PC-9 (cell line): ENCODE results near the gene CC2D1A.

ENCODE experiments used
- EZH2 ChIP-seq: fragments of 200-600 bp; sonication (generic); IDR thresholded peaks from 2 replicates; pipeline ENCODE4 v1.8.0; 2017; ENCODE audit warnings: antibody characterized with exemption, low read depth
- TF ChIP-seq, protein P1 (sequence below): fragments of 200-600 bp; sonication (generic); conservative IDR thresholded peaks from 2 replicates; pipeline ENCODE4 v1.6.1; 2017; ENCODE audit warnings: mixed run types, antibody characterized with exemption, mild to moderate bottlenecking, moderate library complexity

DNA sequence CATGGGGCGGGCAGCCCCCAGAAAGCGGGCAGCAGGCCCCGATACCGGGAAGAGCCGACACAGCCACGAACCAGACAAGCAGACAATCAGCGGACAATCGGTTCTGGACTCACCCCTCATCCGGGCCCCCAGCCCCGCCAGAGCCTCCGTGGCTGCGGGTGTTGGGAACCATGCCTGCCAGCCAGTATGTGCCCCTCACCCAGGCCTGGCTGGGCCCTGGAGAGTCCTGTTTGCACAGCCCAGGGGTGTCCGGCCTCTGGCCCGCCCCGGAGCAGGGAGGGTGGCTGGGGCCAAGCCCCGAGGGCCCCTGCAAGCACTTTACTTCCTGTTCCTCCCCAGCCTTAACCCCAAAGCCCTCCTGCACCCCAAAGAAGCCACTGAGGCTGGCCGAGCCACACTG, 24.4 kb downstream of the CC2D1A start:
- TF ChIP-seq, protein P1, sequence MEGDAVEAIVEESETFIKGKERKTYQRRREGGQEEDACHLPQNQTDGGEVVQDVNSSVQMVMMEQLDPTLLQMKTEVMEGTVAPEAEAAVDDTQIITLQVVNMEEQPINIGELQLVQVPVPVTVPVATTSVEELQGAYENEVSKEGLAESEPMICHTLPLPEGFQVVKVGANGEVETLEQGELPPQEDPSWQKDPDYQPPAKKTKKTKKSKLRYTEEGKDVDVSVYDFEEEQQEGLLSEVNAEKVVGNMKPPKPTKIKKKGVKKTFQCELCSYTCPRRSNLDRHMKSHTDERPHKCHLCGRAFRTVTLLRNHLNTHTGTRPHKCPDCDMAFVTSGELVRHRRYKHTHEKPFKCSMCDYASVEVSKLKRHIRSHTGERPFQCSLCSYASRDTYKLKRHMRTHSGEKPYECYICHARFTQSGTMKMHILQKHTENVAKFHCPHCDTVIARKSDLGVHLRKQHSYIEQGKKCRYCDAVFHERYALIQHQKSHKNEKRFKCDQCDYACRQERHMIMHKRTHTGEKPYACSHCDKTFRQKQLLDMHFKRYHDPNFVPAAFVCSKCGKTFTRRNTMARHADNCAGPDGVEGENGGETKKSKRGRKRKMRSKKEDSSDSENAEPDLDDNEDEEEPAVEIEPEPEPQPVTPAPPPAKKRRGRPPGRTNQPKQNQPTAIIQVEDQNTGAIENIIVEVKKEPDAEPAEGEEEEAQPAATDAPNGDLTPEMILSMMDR: no peak
- no peak for TF ChIP-seq EZH2
